ENCODE data around the gene SPDYE3. TPM values are rescaled to one million over a fixed set of nuclear protein-coding genes. Genes with fewer than 3 reads are reported as not detected.
A peak's percentile ranks its signal among the peaks of the same experiment; 100 is the strongest.

Gene SPDYE3
- total and polyA plus RNA-seq, 2 of the 13 experiments (the other 11 are each of a cell fraction or from before 2014, with no cell fraction given): not detected

GRCh38 chr7:100271716-100272537 is 35.6 kb upstream of the SPDYE3 start (continued):
- TF ChIP-seq ZNF574 (CRISPR knock-in tag; IDR thresholded peaks at IDR 0.05): peak; percentile 68
- peak; percentile 53; the same call in 1 of the 2 replicates for TF ChIP-seq ZNF776 (CRISPR knock-in tag; IDR thresholded peaks at IDR 0.05)
- no peak for TF ChIP-seq ZNF740 (CRISPR knock-in tag; IDR thresholded peaks at IDR 0.05)
- no peak for TF ChIP-seq HMGA1 (CRISPR knock-in tag; conservative IDR thresholded peaks at IDR 0.05)
- 0 out of 2 replicates have a peak, but pooled peaks have one; percentile 65 for TF ChIP-seq IRF2 (CRISPR knock-in tag; IDR thresholded peaks at IDR 0.05)
- TF ChIP-seq BCL3 (CRISPR knock-in tag; IDR thresholded peaks at IDR 0.05): peak; percentile 40; the same call in 1 of the 2 replicates
- no peak; the same call in 1 of the 2 replicates for TF ChIP-seq ZNF788 (CRISPR knock-in tag; IDR thresholded peaks at IDR 0.05; ENCODE audit: borderline replicate concordance)
- TF ChIP-seq ZNF572 (CRISPR knock-in tag; IDR thresholded peaks at IDR 0.05): 0 out of 2 replicates have a peak, but pooled peaks have one; percentile 53
- TF ChIP-seq NPAS2 (CRISPR knock-in tag; IDR thresholded peaks at IDR 0.05; ENCODE audit: borderline replicate concordance): no peak
- 0 out of 2 replicates have a peak, but pooled peaks have one; percentile 31 for TF ChIP-seq REL (CRISPR knock-in tag; conservative IDR thresholded peaks at IDR 0.05)
- peak; percentile 30; the same call in 1 of the 2 replicates for TF ChIP-seq ZNF547 (CRISPR knock-in tag; IDR thresholded peaks at IDR 0.05)
- no peak for TF ChIP-seq RNF219 (CRISPR knock-in tag; IDR thresholded peaks at IDR 0.05)
- TF ChIP-seq ZNF607 (CRISPR knock-in tag; IDR thresholded peaks at IDR 0.05; ENCODE audit: borderline replicate concordance): peak; percentile 33; the same call in 1 of the 2 replicates
- no peak for TF ChIP-seq SMAD9 (CRISPR knock-in tag; IDR thresholded peaks at IDR 0.05)
- peak; percentile 86 for TF ChIP-seq ZBTB2 (CRISPR knock-in tag; IDR thresholded peaks at IDR 0.05; ENCODE audit: low read depth)
- no peak for TF ChIP-seq ZNF138 (CRISPR knock-in tag; IDR thresholded peaks at IDR 0.05; ENCODE audit: low read depth)
- TF ChIP-seq KAT2B (IDR thresholded peaks at IDR 0.05; ENCODE audit: borderline replicate concordance, low read depth, low read length): no peak
- TF ChIP-seq ZNF274 (CRISPR knock-in tag; IDR thresholded peaks at IDR 0.05): peak; percentile 58; the same call in 1 of the 2 replicates
- 0 out of 4 replicates have a peak, but pooled peaks of 1 of the 2 experiments have one; percentile 22 for TF ChIP-seq ATF4 (CRISPR knock-in tag; IDR thresholded peaks at IDR 0.05)

Data from HepG2 (cell line).